SK-N-SH treated with all-trans-retinoic acid at 6 μM for 48 hours (cell line): ENCODE data around the gene NKX1-2.

Source experiments
- ATAC-seq: fragments of 200-7000 bp; cut with Tn5 transposase; 3 replicates; pipeline ENCODE4 v1.9.1; 2020; ENCODE audit warnings: mild to moderate bottlenecking, moderate library complexity
- BACH2 ChIP-seq: fragments of 250-450 bp; sonication (Bioruptor Pico); IDR thresholded peaks from 2 replicates; pipeline ENCODE4 v1.9.0; 2021; ENCODE audit warnings: mild to moderate bottlenecking, borderline replicate concordance
- CSDC2 ChIP-seq: fragments of 250-450 bp; sonication (Bioruptor Pico); IDR thresholded peaks from 2 replicates; pipeline ENCODE4 v1.5.0; 2020; ENCODE audit warnings: mild to moderate bottlenecking, moderate library complexity
- CSRNP3 ChIP-seq: fragments of 250-450 bp; sonication (Bioruptor Pico); IDR thresholded peaks from 2 replicates; pipeline ENCODE4 v1.5.1; 2021; ENCODE audit warnings: mild to moderate bottlenecking, moderate library complexity
- ESRRG ChIP-seq: fragments of 250-450 bp; sonication (Bioruptor Pico); IDR thresholded peaks from 2 replicates; pipeline ENCODE4 v1.6.1; 2021; ENCODE audit warnings: mild to moderate bottlenecking
- GLIS3 ChIP-seq: fragments of 250-450 bp; sonication (Bioruptor Pico); IDR thresholded peaks from 2 replicates; pipeline ENCODE4 v1.5.0; 2020; ENCODE audit warnings: mild to moderate bottlenecking, moderate library complexity
- ISL1 ChIP-seq: fragments of 250-450 bp; sonication (Bioruptor Pico); IDR thresholded peaks from 2 replicates; pipeline ENCODE4 v2.1.2; 2022; ENCODE audit warnings: mild to moderate bottlenecking, moderate library complexity
- OSR1 ChIP-seq: fragments of 250-450 bp; sonication (Bioruptor Pico); IDR thresholded peaks from 2 replicates; pipeline ENCODE4 v1.8.0; 2022; ENCODE audit warnings: moderate library complexity, mild to moderate bottlenecking, inconsistent platforms
- PATZ1 ChIP-seq: fragments of 250-450 bp; sonication (Bioruptor Pico); IDR thresholded peaks from 2 replicates; pipeline ENCODE4 v1.8.0; 2020; ENCODE audit warnings: mild to moderate bottlenecking, moderate library complexity, borderline replicate concordance
- POU6F1 ChIP-seq: fragments of 250-450 bp; sonication (Bioruptor Pico); IDR thresholded peaks from 2 replicates; pipeline ENCODE4 v1.8.0; 2021; ENCODE audit warnings: low read depth, mild to moderate bottlenecking, moderate library complexity, borderline replicate concordance
- PPARA ChIP-seq: fragments of 250-450 bp; sonication (Bioruptor Pico); IDR thresholded peaks from 2 replicates; pipeline ENCODE4 v1.5.0; 2020; ENCODE audit warnings: mild to moderate bottlenecking, borderline replicate concordance
- RARB ChIP-seq: fragments of 250-450 bp; sonication (Bioruptor Pico); IDR thresholded peaks from 2 replicates; pipeline ENCODE4 v1.8.0; 2021; ENCODE audit warnings: mild to moderate bottlenecking, moderate library complexity
- SNAI2 ChIP-seq: fragments of 250-450 bp; sonication (Bioruptor Pico); IDR thresholded peaks from 2 replicates; pipeline ENCODE4 v1.5.0; 2020; ENCODE audit warnings: mild to moderate bottlenecking, moderate library complexity
- TCF4 ChIP-seq: fragments of 250-450 bp; sonication (Bioruptor Pico); IDR thresholded peaks from 2 replicates; pipeline ENCODE4 v1.8.0; 2021; ENCODE audit warnings: mild to moderate bottlenecking, moderate library complexity, borderline replicate concordance
- TOX ChIP-seq: fragments of 250-450 bp; sonication (Bioruptor Pico); IDR thresholded peaks from 2 replicates; pipeline ENCODE4 v1.8.0; 2021; ENCODE audit warnings: mild to moderate bottlenecking, moderate library complexity, borderline replicate concordance
- TSHZ2 ChIP-seq: fragments of 250-450 bp; sonication (Bioruptor Pico); IDR thresholded peaks from 2 replicates; pipeline ENCODE4 v1.5.0; 2020; ENCODE audit warnings: mild to moderate bottlenecking, moderate library complexity
- ZC3H10 ChIP-seq: fragments of 250-450 bp; sonication (Bioruptor Pico); IDR thresholded peaks from 2 replicates; pipeline ENCODE4 v1.5.1; 2021; ENCODE audit warnings: mild to moderate bottlenecking, moderate library complexity
- ZFP3 ChIP-seq: fragments of 250-450 bp; sonication (Bioruptor Pico); IDR thresholded peaks from 2 replicates; pipeline ENCODE4 v1.5.0; 2020; ENCODE audit warnings: mild to moderate bottlenecking, moderate library complexity
- ZFP30 ChIP-seq: fragments of 450-650 bp; formaldehyde crosslinking; IDR thresholded peaks from 2 replicates; pipeline ENCODE4 v1.5.0; 2022; ENCODE audit warnings: mild to moderate bottlenecking, moderate library complexity
- ZNF565 ChIP-seq: fragments of 450-650 bp; formaldehyde crosslinking; conservative IDR thresholded peaks from 2 replicates; pipeline ENCODE4 v1.5.0; 2020; ENCODE audit warnings: low read depth, mild to moderate bottlenecking, moderate library complexity
- ZNF70 ChIP-seq: fragments of 450-650 bp; formaldehyde crosslinking; IDR thresholded peaks from 2 replicates; pipeline ENCODE4 v1.5.0; 2020; ENCODE audit warnings: mild to moderate bottlenecking, moderate library complexity
- ZNF8 ChIP-seq: fragments of 450-650 bp; formaldehyde crosslinking; IDR thresholded peaks from 2 replicates; pipeline ENCODE4 v1.5.0; 2020; ENCODE audit warnings: mild to moderate bottlenecking, moderate library complexity

The NKX1-2 gene

GRCh38 chr10:124429576-124429975 is 20.3 kb downstream of the NKX1-2 start:
- ATAC-seq = no peak

GRCh38 chr10:124428207-124428777 is 21.5 kb downstream of the NKX1-2 start:
- no peak for ATAC-seq
- TF ChIP-seq ZFP30 (no peak), CSDC2 (CRISPR knock-in tag) (no peak), TSHZ2 (CRISPR knock-in tag) (no peak), PPARA (CRISPR knock-in tag) (no peak), ZC3H10 (no peak), OSR1 (no peak), TOX (CRISPR knock-in tag) (no peak), ZNF565 (CRISPR knock-in tag) (no peak), PATZ1 (CRISPR knock-in tag) (no peak), ZFP3 (CRISPR knock-in tag) (no peak), ESRRG (CRISPR knock-in tag) (no peak), SNAI2 (CRISPR knock-in tag) (no peak), GLIS3 (CRISPR knock-in tag) (no peak), ISL1 (CRISPR knock-in tag) (no peak), RARB (CRISPR knock-in tag) (no peak), TCF4 (no peak)

More at GRCh38 chr10:124429576-124429975, 20.3 kb downstream of the NKX1-2 start:
- TF ChIP-seq TSHZ2 (CRISPR knock-in tag) = no peak
- no peak for TF ChIP-seq ZNF8 (CRISPR knock-in tag)
- TF ChIP-seq ZFP3 (CRISPR knock-in tag) = no peak
- no peak for TF ChIP-seq ESRRG (CRISPR knock-in tag)
- no peak for TF ChIP-seq GLIS3 (CRISPR knock-in tag)
- no peak for TF ChIP-seq CSDC2 (CRISPR knock-in tag)
- TF ChIP-seq ZFP30 = no peak
- TF ChIP-seq TOX (CRISPR knock-in tag) = no peak
- TF ChIP-seq ZNF70 (CRISPR knock-in tag) = no peak
- TF ChIP-seq OSR1 = no peak
- no peak for TF ChIP-seq TCF4
- TF ChIP-seq POU6F1 (CRISPR knock-in tag) = no peak
- TF ChIP-seq CSRNP3 = no peak
- TF ChIP-seq ZNF565 (CRISPR knock-in tag) = no peak
- no peak for TF ChIP-seq RARB (CRISPR knock-in tag)
- no peak for TF ChIP-seq BACH2 (CRISPR knock-in tag)
- no peak for TF ChIP-seq ZC3H10
- TF ChIP-seq, all 23 proteins: peak for 0
